SK-N-MC (cell line): ENCODE results near the gene MYRFL.

Experiments
- EZH2 ChIP-seq: fragments of 200-600 bp; sonication (generic); IDR thresholded peaks from one replicate; pipeline ENCODE4 v1.6.1; 2017; ENCODE audit warnings: antibody characterized with exemption
- POLR2AphosphoS5 ChIP-seq: IDR thresholded peaks from 2 replicates; pipeline ENCODE4 v1.6.1; 2012; ENCODE audit warnings: mild to moderate bottlenecking, low read depth, low read length, borderline replicate concordance

DNA sequence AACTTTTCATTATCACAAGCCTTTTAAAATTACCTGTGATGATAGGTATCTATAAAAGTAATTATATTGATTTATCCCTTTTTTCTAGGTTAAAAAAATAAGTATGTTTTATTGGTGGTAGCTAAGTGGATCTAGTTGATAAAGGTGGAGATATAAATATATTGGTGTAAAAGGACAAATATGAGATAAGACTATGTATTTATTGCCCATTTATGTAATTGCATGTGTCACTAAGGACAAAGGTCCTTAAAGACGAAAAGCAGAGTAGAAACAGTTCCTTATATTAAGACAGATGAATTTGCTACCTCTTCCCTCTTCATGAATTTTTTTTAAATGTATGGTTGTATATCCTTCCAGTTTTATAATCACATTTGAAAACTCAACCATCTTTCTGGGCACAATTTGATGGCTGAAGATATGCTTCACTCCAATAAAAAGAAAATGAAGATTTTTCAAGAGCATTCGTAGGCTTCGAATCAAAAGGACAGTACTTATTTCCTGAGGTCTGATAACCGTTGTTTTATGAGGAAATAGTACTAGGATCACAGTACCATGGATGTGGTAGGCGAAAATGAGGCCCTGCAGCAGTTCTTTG, at the start of gene MYRFL:
- TF ChIP-seq EZH2, result no peak
- no peak for TF ChIP-seq POLR2AphosphoS5
